ENCODE results near the gene CAMK2A.

The CAMK2A gene

GRCh38 chr5:150189728-150190502 is 99.7 kb downstream of the CAMK2A start, which contains the start of gene SLC6A7:
TSS of gene SLC6A7 (plus strand) at chr5:150190062. CDS start at chr5:150190328, 266 bp downstream.
- no peak for TF ChIP-seq CTCF (conservative IDR thresholded peaks at IDR 0.05; ENCODE audit: low read depth, low read length)
- no peak within 1 kb of the TSS for H3K4me3 ChIP-seq (ENCODE audit: low read length)
- no peak for DNase-seq (ENCODE audit: low read depth)

- no peak for TF ChIP-seq CTCF (conservative IDR thresholded peaks at IDR 0.05; ENCODE audit: low read depth, low read length)
- DNase-seq (ENCODE audit: low read depth), result no peak
These were observed 100.2 kb downstream of the CAMK2A start for GRCh38 chr5:150189326-150189725.

GRCh38 chr5:150188146-150188842 is 101.3 kb downstream of the CAMK2A start:
- H3K4me3 ChIP-seq (ENCODE audit: low read length), result no peak overlapping the region
- TF ChIP-seq CTCF (conservative IDR thresholded peaks at IDR 0.05; ENCODE audit: low read depth, low read length), result no peak
- DNase-seq (ENCODE audit: low read depth), result no peak

More at GRCh38 chr5:150189326-150189725, 100.2 kb downstream of the CAMK2A start:
- no peak overlapping the region for H3K4me3 ChIP-seq (ENCODE audit: low read length)

GRCh38 chr5:150186897-150187296 is 102.7 kb downstream of the CAMK2A start:
- no peak for DNase-seq (ENCODE audit: low read depth)
- no peak for TF ChIP-seq CTCF (conservative IDR thresholded peaks at IDR 0.05; ENCODE audit: low read depth, low read length)
- H3K4me3 ChIP-seq (ENCODE audit: low read length), result no peak overlapping the region

- DNase-seq (ENCODE audit: low read depth), result no peak
- no peak overlapping the region for H3K4me3 ChIP-seq (ENCODE audit: low read length)
- no peak for TF ChIP-seq CTCF (conservative IDR thresholded peaks at IDR 0.05; ENCODE audit: low read depth, low read length)
These were observed 103.4 kb downstream of the CAMK2A start for GRCh38 chr5:150186137-150186536.

GRCh38 chr5:150184990-150185912 is 104.3 kb downstream of the CAMK2A start:
- no peak for DNase-seq (ENCODE audit: low read depth)
- H3K4me3 ChIP-seq (ENCODE audit: low read length), result no peak overlapping the region
- no peak for TF ChIP-seq CTCF (conservative IDR thresholded peaks at IDR 0.05; ENCODE audit: low read depth, low read length)

All from retinal pigment epithelial cell (primary cell).